Umbilical cord (tissue), 2 donors: ENCODE results near the gene MAGEC3. TPM values are rescaled to one million over a fixed set of nuclear protein-coding genes. Genes with fewer than 3 reads are reported as not detected.

ENCODE experiments used
- DNase-seq: peaks from one replicate; pipeline ENCODE4 v3.0.0-alpha.2; 2015; ENCODE audit warnings: low spot score
- total RNA-seq: library from RNA; depleted of rRNA; stranded (reverse); fragments of >200 nt; gene quantifications from one replicate; pipeline ENCODE4 v1.2.3, GENCODE V29; 2014; ENCODE audit warnings: low replicate concordance; ENCODE audit not compliant: insufficient read depth

Gene MAGEC3
- total RNA-seq, 1 donor from 2014 or later: not detected

DNA sequence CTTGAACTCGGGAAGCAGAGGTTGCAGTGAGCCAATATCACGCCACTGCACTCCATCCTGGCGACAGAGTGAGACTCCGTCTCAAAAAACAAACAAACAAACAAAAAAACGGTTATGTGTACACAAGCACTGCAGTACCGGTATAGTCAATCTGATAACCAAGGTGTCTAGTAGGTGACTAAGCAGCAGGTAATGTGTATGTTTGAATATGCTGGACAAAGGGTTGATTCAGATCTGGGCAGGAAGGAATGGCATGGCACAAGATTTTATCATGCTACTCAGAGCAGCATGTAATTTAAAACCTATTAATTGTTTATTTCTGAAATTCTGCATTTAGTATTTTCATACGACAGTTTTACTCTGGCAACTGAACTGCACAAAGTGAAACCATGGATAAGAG is 107.3 kb downstream of the MAGEC3 start:
- no peak for DNase-seq

GRCh38 chrX:141947350-141947749 is 109.2 kb downstream of the MAGEC3 start:
- no peak for DNase-seq

Other genes starting within 250 kb of the MAGEC3 start
- not detected for gene SPANXA2, start 248.6 kb upstream of the MAGEC3 start, total RNA-seq
- not detected for gene SPANXD, start 139.6 kb upstream of the MAGEC3 start, total RNA-seq
- gene MAGEC1, start 65.6 kb downstream of the MAGEC3 start, total RNA-seq: 0.48 TPM